GM23248 (cell line): ENCODE results near the gene ARNT2.

Experiments
- EZH2 ChIP-seq: fragments of 200-600 bp; sonication (generic); IDR thresholded peaks from 2 replicates; pipeline ENCODE4 v1.6.1; 2018; ENCODE audit warnings: antibody characterized with exemption, mild to moderate bottlenecking; ENCODE audit not compliant: insufficient read depth, poor library complexity, severe bottlenecking
- EZH2phosphoT487 ChIP-seq: fragments of 200-600 bp; sonication (generic); IDR thresholded peaks from 2 replicates; pipeline ENCODE4 v1.6.1; 2018; ENCODE audit warnings: antibody characterized with exemption, moderate library complexity, mild to moderate bottlenecking, low read depth; ENCODE audit not compliant: insufficient read depth

- TF ChIP-seq EZH2: no peak
- no peak for TF ChIP-seq EZH2phosphoT487
Measured at GRCh38 chr15:80574590-80574989, 170.4 kb downstream of the ARNT2 start.
